NB4 (cell line): Measurements from ENCODE around the gene CTSK.
"Not testable (repeated sequence)": the region's sequence is repeated elsewhere in the genome, so short reads cannot be mapped to it uniquely, and the experiment has no call there.

Experiments used
- POLR2A ChIP-seq: IDR thresholded peaks from 2 replicates; pipeline ENCODE4 v1.6.1; 2011; ENCODE audit warnings: mild to moderate bottlenecking; ENCODE audit not compliant: insufficient read length; ENCODE audit errors: extremely low read depth
- TF ChIP-seq, protein P1 (sequence below): IDR thresholded peaks from one replicate; pipeline ENCODE4 v1.5.1; 2012; ENCODE audit warnings: low read depth, low read length

DNA sequence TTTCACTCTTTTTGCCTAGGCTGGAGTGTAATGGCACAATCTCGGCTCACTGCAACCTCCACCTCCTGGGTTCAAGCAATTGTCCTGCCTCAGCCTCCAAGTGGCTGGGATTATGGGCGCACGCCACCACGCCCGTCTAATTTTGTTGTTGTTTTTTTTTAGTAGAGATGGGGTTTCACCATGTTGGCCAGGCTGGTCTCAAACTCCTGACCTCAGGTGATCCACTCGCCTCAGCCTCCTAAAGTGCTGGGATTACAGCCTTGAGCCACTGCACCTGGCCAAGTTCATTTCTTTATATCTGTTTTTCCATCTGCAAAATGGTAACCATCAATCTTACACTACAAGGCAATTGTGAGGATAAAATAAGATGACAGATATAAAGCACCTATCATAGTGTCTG is 25.9 kb upstream of the CTSK start:
- TF ChIP-seq, protein P1, sequence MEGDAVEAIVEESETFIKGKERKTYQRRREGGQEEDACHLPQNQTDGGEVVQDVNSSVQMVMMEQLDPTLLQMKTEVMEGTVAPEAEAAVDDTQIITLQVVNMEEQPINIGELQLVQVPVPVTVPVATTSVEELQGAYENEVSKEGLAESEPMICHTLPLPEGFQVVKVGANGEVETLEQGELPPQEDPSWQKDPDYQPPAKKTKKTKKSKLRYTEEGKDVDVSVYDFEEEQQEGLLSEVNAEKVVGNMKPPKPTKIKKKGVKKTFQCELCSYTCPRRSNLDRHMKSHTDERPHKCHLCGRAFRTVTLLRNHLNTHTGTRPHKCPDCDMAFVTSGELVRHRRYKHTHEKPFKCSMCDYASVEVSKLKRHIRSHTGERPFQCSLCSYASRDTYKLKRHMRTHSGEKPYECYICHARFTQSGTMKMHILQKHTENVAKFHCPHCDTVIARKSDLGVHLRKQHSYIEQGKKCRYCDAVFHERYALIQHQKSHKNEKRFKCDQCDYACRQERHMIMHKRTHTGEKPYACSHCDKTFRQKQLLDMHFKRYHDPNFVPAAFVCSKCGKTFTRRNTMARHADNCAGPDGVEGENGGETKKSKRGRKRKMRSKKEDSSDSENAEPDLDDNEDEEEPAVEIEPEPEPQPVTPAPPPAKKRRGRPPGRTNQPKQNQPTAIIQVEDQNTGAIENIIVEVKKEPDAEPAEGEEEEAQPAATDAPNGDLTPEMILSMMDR, result not testable (repeated sequence)
- TF ChIP-seq POLR2A, result not testable (repeated sequence)
